Panc1 (cell line): ENCODE data around the gene WIPF1.

Experiments
- REST ChIP-seq, 2 experiments: IDR thresholded peaks; 2 replicates each; pipeline ENCODE4 v1.6.1; 2011 to 2012; ENCODE audit warnings: low read depth in 2 of 2, control low read depth in 1 of 2, low read length in 1 of 2, mild to moderate bottlenecking in 1 of 2, moderate library complexity in 1 of 2; ENCODE audit not compliant: insufficient read depth in 1 of 2
- SIN3A ChIP-seq: IDR thresholded peaks from 2 replicates; pipeline ENCODE4 v1.6.1; 2012; ENCODE audit warnings: low read depth, mild to moderate bottlenecking, low read length, moderate library complexity, borderline replicate concordance; ENCODE audit not compliant: insufficient read depth
- TCF7L2 ChIP-seq: IDR thresholded peaks from 2 replicates; pipeline ENCODE4 v1.6.1; 2011; ENCODE audit warnings: mild to moderate bottlenecking, low read depth, low read length, inconsistent platforms
- TF ChIP-seq, protein P1 (sequence below): fragments of 450-650 bp; IDR thresholded peaks from 2 replicates; pipeline ENCODE4 v1.5.1; 2017; ENCODE audit warnings: mild to moderate bottlenecking

- TF ChIP-seq, protein P1, sequence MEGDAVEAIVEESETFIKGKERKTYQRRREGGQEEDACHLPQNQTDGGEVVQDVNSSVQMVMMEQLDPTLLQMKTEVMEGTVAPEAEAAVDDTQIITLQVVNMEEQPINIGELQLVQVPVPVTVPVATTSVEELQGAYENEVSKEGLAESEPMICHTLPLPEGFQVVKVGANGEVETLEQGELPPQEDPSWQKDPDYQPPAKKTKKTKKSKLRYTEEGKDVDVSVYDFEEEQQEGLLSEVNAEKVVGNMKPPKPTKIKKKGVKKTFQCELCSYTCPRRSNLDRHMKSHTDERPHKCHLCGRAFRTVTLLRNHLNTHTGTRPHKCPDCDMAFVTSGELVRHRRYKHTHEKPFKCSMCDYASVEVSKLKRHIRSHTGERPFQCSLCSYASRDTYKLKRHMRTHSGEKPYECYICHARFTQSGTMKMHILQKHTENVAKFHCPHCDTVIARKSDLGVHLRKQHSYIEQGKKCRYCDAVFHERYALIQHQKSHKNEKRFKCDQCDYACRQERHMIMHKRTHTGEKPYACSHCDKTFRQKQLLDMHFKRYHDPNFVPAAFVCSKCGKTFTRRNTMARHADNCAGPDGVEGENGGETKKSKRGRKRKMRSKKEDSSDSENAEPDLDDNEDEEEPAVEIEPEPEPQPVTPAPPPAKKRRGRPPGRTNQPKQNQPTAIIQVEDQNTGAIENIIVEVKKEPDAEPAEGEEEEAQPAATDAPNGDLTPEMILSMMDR, result no peak
- TF ChIP-seq SIN3A, result no peak
- no peak for TF ChIP-seq REST (IDR thresholded peaks at IDR 0.05; ENCODE audit: insufficient read depth in 1 of 2, low read depth in 2 of 2, low read length in 1 of 2)
- TF ChIP-seq TCF7L2, result no peak
Observed at GRCh38 chr2:174545240-174545639, 52.4 kb downstream of the WIPF1 start.
